Colonic mucosa (tissue), 4 donors: ENCODE results near the gene TOLLIP. TPM values are rescaled to one million over a fixed set of nuclear protein-coding genes. Genes with fewer than 3 reads are reported as not detected.

Experiments used
- DNase-seq: peaks from one replicate; pipeline ENCODE4 v3.0.0-alpha.2; 2020
- H3K27ac ChIP-seq: fragments of 200-600 bp; one replicate; pipeline ENCODE4 v1.8.0; 2021
- H3K27me3 ChIP-seq: fragments of 200-600 bp; one replicate; pipeline ENCODE4 v1.8.0; 2021
- H3K36me3 ChIP-seq: fragments of 200-600 bp; one replicate; pipeline ENCODE4 v1.8.0; 2021
- H3K4me1 ChIP-seq: fragments of 200-600 bp; one replicate; pipeline ENCODE4 v1.8.0; 2021; ENCODE audit warnings: mild to moderate bottlenecking
- H3K4me3 ChIP-seq: fragments of 200-600 bp; one replicate; pipeline ENCODE4 v1.8.0; 2021
- H3K9ac ChIP-seq, 2 donors: one replicate each; pipeline ENCODE4 v1.7.0; 2013; ENCODE audit warnings: control low read depth in 2 of 2, low read depth in 2 of 2, low read length in 2 of 2
- H3K9me3 ChIP-seq: fragments of 200-600 bp; one replicate; pipeline ENCODE4 v1.8.0; 2021
- intact Hi-C: fragments of 100-400 bp; cut with DNase I; formaldehyde crosslinking; loops from one replicate; pipeline ENCODE4 v1.14.1; 2022
- total RNA-seq, 2 donors: library from RNA; stranded (reverse); fragmentation: NEBNext Ultra II Directional in 1 of 2; extraction: Animal tissue kit (Norgen Biotek cat#: 25700) in 1 of 2; gene quantifications; one replicate each; pipeline ENCODE4 v1.2.1, GENCODE V29; 2021
- TF ChIP-seq, protein P1 (sequence below): fragments of 200-600 bp; IDR thresholded peaks from one replicate; pipeline ENCODE4 v1.8.0; 2022; ENCODE audit warnings: antibody characterized with exemption, mild to moderate bottlenecking
- donor health status: healthy.
- donor health status: DM: no; HTN: no; CAD: no.
- donor health status: DM: no; HTN: no; CAD: no.

The TOLLIP gene
- total RNA-seq, 2 donors from 2014 or later, result 49.8 to 59.7 TPM

- Histone ChIP-seq H3K9ac (no peak overlapping the region), H3K4me3 (no peak overlapping the region), H3K27me3 (no peaks in the 10 kb centered on the region), H3K27ac (no peak overlapping the region), H3K4me1 (no peaks in the 10 kb centered on the region), H3K9me3 (no peaks in the 10 kb centered on the region), H3K36me3 (no peaks in the 10 kb centered on the region)
- TF ChIP-seq, protein P1, sequence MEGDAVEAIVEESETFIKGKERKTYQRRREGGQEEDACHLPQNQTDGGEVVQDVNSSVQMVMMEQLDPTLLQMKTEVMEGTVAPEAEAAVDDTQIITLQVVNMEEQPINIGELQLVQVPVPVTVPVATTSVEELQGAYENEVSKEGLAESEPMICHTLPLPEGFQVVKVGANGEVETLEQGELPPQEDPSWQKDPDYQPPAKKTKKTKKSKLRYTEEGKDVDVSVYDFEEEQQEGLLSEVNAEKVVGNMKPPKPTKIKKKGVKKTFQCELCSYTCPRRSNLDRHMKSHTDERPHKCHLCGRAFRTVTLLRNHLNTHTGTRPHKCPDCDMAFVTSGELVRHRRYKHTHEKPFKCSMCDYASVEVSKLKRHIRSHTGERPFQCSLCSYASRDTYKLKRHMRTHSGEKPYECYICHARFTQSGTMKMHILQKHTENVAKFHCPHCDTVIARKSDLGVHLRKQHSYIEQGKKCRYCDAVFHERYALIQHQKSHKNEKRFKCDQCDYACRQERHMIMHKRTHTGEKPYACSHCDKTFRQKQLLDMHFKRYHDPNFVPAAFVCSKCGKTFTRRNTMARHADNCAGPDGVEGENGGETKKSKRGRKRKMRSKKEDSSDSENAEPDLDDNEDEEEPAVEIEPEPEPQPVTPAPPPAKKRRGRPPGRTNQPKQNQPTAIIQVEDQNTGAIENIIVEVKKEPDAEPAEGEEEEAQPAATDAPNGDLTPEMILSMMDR, result no peak
- DNase-seq, result no peak
- intact Hi-C loops, result no loop called here
Observed at GRCh38 chr11:1274501-1274900, 34.9 kb downstream of the TOLLIP start.

DNA sequence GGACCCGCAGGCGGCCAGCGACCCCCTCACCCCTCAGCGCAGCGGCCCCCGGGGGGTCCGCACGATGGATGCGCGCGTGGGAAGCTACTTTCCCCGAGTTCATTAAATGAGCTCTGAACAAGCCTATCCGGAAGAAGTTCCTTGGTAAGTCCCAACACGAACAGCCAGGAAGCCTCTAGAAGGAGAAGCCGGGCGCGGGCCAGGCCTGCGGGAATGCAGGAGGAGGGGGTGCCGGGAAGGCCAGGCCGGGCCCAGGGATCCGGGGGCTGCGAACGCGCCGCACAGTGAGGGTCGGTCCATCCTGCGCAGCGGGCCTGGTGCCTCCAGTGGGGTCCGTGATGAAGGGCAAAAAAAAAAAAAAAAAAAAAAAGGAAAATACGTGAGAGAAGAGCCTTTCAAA is 36.9 kb downstream of the TOLLIP start:
- H3K9ac ChIP-seq, result no peak overlapping the region
- DNase-seq, result no peak

GRCh38 chr11:1271927-1272326 is 37.5 kb downstream of the TOLLIP start:
- intact Hi-C loops, result no loop called here
- H3K27me3 ChIP-seq, result no peaks in the 10 kb centered on the region
- no peaks in the 10 kb centered on the region for H3K36me3 ChIP-seq
- no peak overlapping the region for H3K9ac ChIP-seq
- H3K9me3 ChIP-seq, result no peaks in the 10 kb centered on the region
- TF ChIP-seq, protein P1, result no peak
- no peaks in the 10 kb centered on the region for H3K4me1 ChIP-seq
- no peak overlapping the region for H3K4me3 ChIP-seq
- no peak overlapping the region for H3K27ac ChIP-seq
- DNase-seq, result no peak

More for the DNA sequence above, 36.9 kb downstream of the TOLLIP start:
- no peaks in the 10 kb centered on the region for H3K36me3 ChIP-seq
- no peaks in the 10 kb centered on the region for H3K27me3 ChIP-seq
- H3K4me3 ChIP-seq, result no peak overlapping the region
- no peaks in the 10 kb centered on the region for H3K9me3 ChIP-seq
- H3K4me1 ChIP-seq, result no peaks in the 10 kb centered on the region
- TF ChIP-seq, protein P1, result no peak
- H3K27ac ChIP-seq, result no peak overlapping the region
- intact Hi-C loops, result no loop called here

- Histone ChIP-seq H3K4me3 (no peak overlapping the region), H3K36me3 (no peaks in the 10 kb centered on the region), H3K27me3 (no peaks in the 10 kb centered on the region), H3K9ac (no peak overlapping the region), H3K27ac (no peak overlapping the region), H3K9me3 (no peaks in the 10 kb centered on the region), H3K4me1 (no peaks in the 10 kb centered on the region)
- TF ChIP-seq, protein P1, result no peak
- no peak for DNase-seq
- intact Hi-C loops, result no loop called here
Observed at GRCh38 chr11:1271406-1271805, 38.0 kb downstream of the TOLLIP start.

DNA sequence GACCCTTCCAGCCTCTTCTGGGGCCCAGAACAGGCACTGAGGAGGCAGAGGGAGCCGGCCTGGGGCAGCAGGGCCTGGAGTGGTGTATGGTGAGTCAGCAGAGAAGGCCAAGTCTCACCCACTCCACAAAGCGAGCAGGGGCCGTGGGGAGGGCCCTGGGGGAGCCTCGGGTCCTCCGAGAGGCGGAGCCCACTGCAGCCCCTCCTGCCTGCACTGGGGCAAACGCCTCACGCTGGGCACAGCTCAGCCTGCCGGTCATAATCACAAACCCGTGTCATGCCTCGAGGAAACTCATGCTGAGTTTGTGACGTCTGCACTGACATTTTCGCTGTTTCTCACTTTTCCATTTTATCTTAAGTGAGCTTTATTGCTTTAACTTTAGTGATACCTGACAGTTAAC is 38.4 kb downstream of the TOLLIP start:
- Histone ChIP-seq H3K9ac (no peak overlapping the region), H3K27me3 (no peaks in the 10 kb centered on the region), H3K4me3 (no peak overlapping the region), H3K36me3 (no peaks in the 10 kb centered on the region), H3K27ac (no peak overlapping the region), H3K4me1 (no peaks in the 10 kb centered on the region), H3K9me3 (no peaks in the 10 kb centered on the region)
- DNase-seq, result no peak
- intact Hi-C loops, result no loop called here
- TF ChIP-seq, protein P1, result no peak

DNA sequence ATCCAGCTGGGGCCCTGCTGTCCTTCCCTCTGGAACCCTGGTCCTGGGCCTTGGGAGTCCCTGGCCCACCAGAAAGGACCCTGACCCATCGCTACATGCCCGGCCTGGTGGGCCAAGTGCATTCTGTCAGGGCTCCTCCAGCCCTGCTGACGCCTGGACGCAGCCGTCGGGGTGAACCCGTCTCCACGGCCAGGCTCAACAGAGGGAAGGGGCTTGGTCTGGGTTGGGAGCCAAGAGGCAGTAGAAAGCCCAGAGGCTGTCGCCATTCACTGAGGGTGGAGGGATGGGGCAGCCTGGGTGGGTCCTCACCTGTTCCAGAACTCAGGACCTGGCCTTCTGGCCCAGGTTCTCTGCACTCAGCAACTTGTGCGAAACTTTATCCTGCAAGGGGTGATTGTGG is 39.0 kb downstream of the TOLLIP start:
- DNase-seq, result no peak
- TF ChIP-seq, protein P1, result no peak
- Histone ChIP-seq H3K27me3 (no peaks in the 10 kb centered on the region), H3K9me3 (no peaks in the 10 kb centered on the region), H3K36me3 (no peaks in the 10 kb centered on the region), H3K27ac (no peak overlapping the region), H3K9ac (no peak overlapping the region), H3K4me1 (no peaks in the 10 kb centered on the region), H3K4me3 (no peak overlapping the region)
- intact Hi-C loops, result no loop called here
